Body of pancreas (tissue), 4 donors: ENCODE measurements around the gene UBN1.

Source experiments
- CTCF ChIP-seq, 7 experiments: fragments of 450-650 bp in 4 of 7; fragments of 200-600 bp in 3 of 7; sonication (generic) in 3 of 7; IDR thresholded peaks; one replicate each; pipeline ENCODE4 v1.5.1; 2016 to 2019; ENCODE audit warnings: antibody characterized with exemption in 7 of 7
- POLR2A ChIP-seq, 3 donors: fragments of 450-650 bp; IDR thresholded peaks; one replicate each; pipeline ENCODE4 v1.6.1; 2016; ENCODE audit warnings: antibody characterized with exemption in 3 of 3, mild to moderate bottlenecking in 2 of 3

GRCh38 chr16:4811773-4812172 lies 35.5 kb upstream of the UBN1 start:
- no peak for TF ChIP-seq CTCF (IDR thresholded peaks at IDR 0.05)
- no peak for TF ChIP-seq POLR2A (IDR thresholded peaks at IDR 0.05)
